CD8-positive, alpha-beta memory T cell (primary cell): Measurements from ENCODE around the gene KIAA0232. TPM values are rescaled to one million over a fixed set of nuclear protein-coding genes. Genes with fewer than 3 reads are reported as not detected.
"Not testable (repeated sequence)": the region's sequence is repeated elsewhere in the genome, so short reads cannot be mapped to it uniquely, and the experiment has no call there.

Source experiments
- CTCF ChIA-PET: fragments of 350-600 bp; sonication (Branson Sonifier 250); formaldehyde crosslinking; loops from one replicate; lab custom pipeline; 2021; ENCODE audit warnings: antibody characterized with exemption; lab: Charles Lee
- POLR2A ChIA-PET: fragments of 350-600 bp; sonication (Branson Sonifier 250); formaldehyde crosslinking; loops from one replicate; lab custom pipeline; 2021; ENCODE audit warnings: antibody characterized with exemption; lab: Charles Lee
- DNase-seq, 5 donors: peaks; one replicate each; pipeline versions ENCODE4 v3.0.0 to v3.0.0-alpha.2; 2020 to 2022; ENCODE audit warnings: mixed read lengths in 1 of 5
- H3K27ac ChIP-seq: one replicate; pipeline ENCODE4 v1.7.0; 2013; ENCODE audit warnings: low read depth, mild to moderate bottlenecking, low read length, moderate library complexity
- H3K27me3 ChIP-seq: 2 replicates; pipeline ENCODE4 v1.7.0; 2013; ENCODE audit warnings: low read length, mild to moderate bottlenecking; ENCODE audit not compliant: insufficient read depth, poor library complexity, severe bottlenecking
- H3K36me3 ChIP-seq: 2 replicates; pipeline ENCODE4 v1.7.0; 2013; ENCODE audit warnings: mild to moderate bottlenecking, low read length, moderate library complexity; ENCODE audit not compliant: insufficient read depth
- H3K4me1 ChIP-seq: 2 replicates; pipeline ENCODE4 v1.7.0; 2013; ENCODE audit warnings: mild to moderate bottlenecking, low read length, moderate library complexity; ENCODE audit not compliant: insufficient read depth
- H3K4me3 ChIP-seq: 2 replicates; pipeline ENCODE4 v1.7.0; 2013; ENCODE audit warnings: mild to moderate bottlenecking, low read length
- H3K9me3 ChIP-seq: 2 replicates; pipeline ENCODE4 v1.7.0; 2013; ENCODE audit warnings: mild to moderate bottlenecking, low read length
- H3K27ac Mint-ChIP-seq, 8 donors: one replicate each; pipeline ENCODE4 v1.8.0; 2020 to 2021; ENCODE audit warnings: mixed read lengths in 8 of 8, mild to moderate bottlenecking in 6 of 8, inconsistent platforms in 3 of 8, moderate library complexity in 3 of 8
- H3K27me3 Mint-ChIP-seq, 2 donors: one replicate each; pipeline ENCODE4 v1.8.0; 2020 to 2021; ENCODE audit warnings: mixed read lengths in 2 of 2, mild to moderate bottlenecking in 1 of 2, moderate library complexity in 1 of 2
- H3K36me3 Mint-ChIP-seq, 3 donors: one replicate each; pipeline ENCODE4 v1.8.0; 2020 to 2021; ENCODE audit warnings: mixed read lengths in 3 of 3, inconsistent platforms in 1 of 3, mild to moderate bottlenecking in 1 of 3
- H3K4me1 Mint-ChIP-seq, 3 donors: one replicate each; pipeline ENCODE4 v1.8.0; 2020 to 2021; ENCODE audit warnings: mixed read lengths in 3 of 3, inconsistent platforms in 1 of 3, mild to moderate bottlenecking in 1 of 3
- H3K4me3 Mint-ChIP-seq, 7 donors: one replicate each; pipeline ENCODE4 v1.8.0; 2020 to 2021; ENCODE audit warnings: mixed read lengths in 7 of 7, mild to moderate bottlenecking in 6 of 7, moderate library complexity in 4 of 7, inconsistent platforms in 2 of 7
- H3K9me3 Mint-ChIP-seq, 5 donors: one replicate each; pipeline ENCODE4 v1.8.0; 2020 to 2022; ENCODE audit warnings: mixed read lengths in 5 of 5, mild to moderate bottlenecking in 3 of 5, moderate library complexity in 2 of 5, inconsistent platforms in 1 of 5
- polyA plus RNA-seq: library from polyadenylated mRNA; unstranded; fragments of 300-500 nt; fragmentation: Illumina TruSeq; gene quantifications from one replicate; pipeline ENCODE4 v1.2.3, GENCODE V29; 2021
- total RNA-seq, 2 experiments: library from RNA; stranded (reverse); gene quantifications; one replicate each; pipeline ENCODE4 v1.2.3, GENCODE V29; 2021

KIAA0232 gene
- total and polyA plus RNA-seq, 3 experiments from 2014 or later: 13.6 to 16.4 (median 16.0) TPM

GRCh38 chr4:6890971-6891370 is 108.4 kb downstream of the KIAA0232 start:
- peaks cover 21 to 52% (median 44%) of the 10 kb centered on the region in 3 donors for H3K4me1 Mint-ChIP-seq
- not testable (repeated sequence) for H3K36me3 Mint-ChIP-seq, H3K27ac ChIP-seq, H3K27me3 ChIP-seq, H3K27me3 Mint-ChIP-seq, DNase-seq, H3K9me3 Mint-ChIP-seq, H3K9me3 ChIP-seq, H3K36me3 ChIP-seq, H3K4me3 ChIP-seq
- ChIA-PET POLR2A (interaction anchor here (0.6 kb wide), 1 partner anchor 160 kb away, joined by 5 read pairs; no protein-coding TSS in a partner anchor), CTCF (interaction anchor here (1.8 kb wide), 1 partner anchor 17 kb away, joined by 6 read pairs; no protein-coding TSS in a partner anchor)
- H3K4me1 ChIP-seq: peaks cover 24% of the 10 kb centered on the region
- H3K27ac Mint-ChIP-seq: peak overlapping the region in 4 of 8 donors; percentile 10 to 82 (median 62)
- peak overlapping the region in 1 of 7 donors; percentile 69 for H3K4me3 Mint-ChIP-seq

- H3K36me3 Mint-ChIP-seq: no peaks in the 10 kb centered on the region
- no peaks in the 10 kb centered on the region for H3K27me3 ChIP-seq
- no peak for DNase-seq
- peak overlapping the region; percentile 41 for H3K4me3 ChIP-seq
- ChIA-PET CTCF (interaction anchor here (1.0 to 1.8 kb wide), 5 partner anchors 12 to 151 kb away, joined by 3 to 6 read pairs (median 3); a partner anchor contains a TSS), POLR2A (interaction anchor here (0.6 to 1.9 kb wide), 2 partner anchors 18 to 161 kb away, joined by 5 to 7 read pairs; partner anchors contain the start of gene TBC1D14)
- H3K9me3 ChIP-seq: no peaks in the 10 kb centered on the region
- peak overlapping the region; percentile 8 to 82 (median 69) for H3K4me3 Mint-ChIP-seq
- no peaks in the 10 kb centered on the region for H3K9me3 Mint-ChIP-seq
- H3K36me3 ChIP-seq: no peaks in the 10 kb centered on the region
- peak overlapping the region; percentile 65 to 95 (median 84) for H3K27ac Mint-ChIP-seq
- peak overlapping the region; percentile 73 for H3K27ac ChIP-seq
- peaks cover 24% of the 10 kb centered on the region for H3K4me1 ChIP-seq
- H3K27me3 Mint-ChIP-seq: no peaks in the 10 kb centered on the region
- H3K4me1 Mint-ChIP-seq: peaks cover 22 to 49% (median 44%) of the 10 kb centered on the region in 3 donors
Observed at GRCh38 chr4:6891436-6892170, 109.1 kb downstream of the KIAA0232 start.

- H3K4me3 ChIP-seq: peak overlapping the region; percentile 41
Observed at GRCh38 chr4:6892190-6892908, 109.8 kb downstream of the KIAA0232 start.

DNA sequence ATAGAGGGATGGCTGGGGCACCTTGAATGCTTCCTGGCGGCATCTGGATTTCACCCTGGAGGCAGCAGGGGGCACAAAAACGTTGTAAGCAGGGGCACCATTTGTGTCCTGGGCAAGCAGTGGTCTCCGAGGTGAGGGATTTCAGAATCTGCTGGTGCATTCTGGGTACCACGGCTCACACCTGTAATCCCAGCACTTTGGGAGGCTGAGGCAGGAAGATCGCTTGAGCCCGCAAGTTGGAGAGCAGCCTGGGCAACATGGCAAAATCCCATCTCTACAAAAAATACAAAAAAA is 110.3 kb downstream of the KIAA0232 start:
- ChIA-PET POLR2A (interaction anchor here (1.9 kb wide), 1 partner anchor 16 kb away, joined by 7 read pairs; the partner anchor contains the start of gene TBC1D14), CTCF (interaction anchor here (1.0 to 1.6 kb wide), 4 partner anchors 16 to 175 kb away, joined by 3 to 4 read pairs (median 4); partner anchors contain the start of gene GRPEL1)
- peak overlapping the region in 2 of 7 donors; percentile 63 to 82 for H3K4me3 Mint-ChIP-seq
- peak overlapping the region; percentile 65 to 95 (median 82) for H3K27ac Mint-ChIP-seq
- H3K4me1 ChIP-seq: peaks cover 24% of the 10 kb centered on the region
- H3K9me3 ChIP-seq: no peaks in the 10 kb centered on the region
- no peaks in the 10 kb centered on the region for H3K36me3 ChIP-seq
- H3K27me3 Mint-ChIP-seq: no peaks in the 10 kb centered on the region
- no peaks in the 10 kb centered on the region for H3K36me3 Mint-ChIP-seq
- no peak for DNase-seq
- no peaks in the 10 kb centered on the region for H3K9me3 Mint-ChIP-seq
- H3K4me1 Mint-ChIP-seq: peaks cover 23 to 45% (median 44%) of the 10 kb centered on the region in 3 donors
- no peak overlapping the region for H3K4me3 ChIP-seq
- H3K27me3 ChIP-seq: no peaks in the 10 kb centered on the region
- peak overlapping the region; percentile 73 for H3K27ac ChIP-seq

More at GRCh38 chr4:6892190-6892908, 109.8 kb downstream of the KIAA0232 start:
- Histone ChIP-seq H3K27me3 (no peaks in the 10 kb centered on the region), H3K27ac (peak overlapping the region; percentile 73), H3K36me3 (no peaks in the 10 kb centered on the region), H3K4me1 (peaks cover 24% of the 10 kb centered on the region), H3K9me3 (no peaks in the 10 kb centered on the region)
- peak overlapping the region; percentile 8 to 82 (median 69) for H3K4me3 Mint-ChIP-seq
- ChIA-PET CTCF (interaction anchor here (1.0 to 1.8 kb wide), 7 partner anchors 11 to 176 kb away, joined by 3 to 6 read pairs (median 3); partner anchors contain the start of gene GRPEL1), POLR2A (interaction anchor here (1.9 kb wide), 1 partner anchor 17 kb away, joined by 7 read pairs; the partner anchor contains the start of gene TBC1D14)
- peak in 3 of 5 donors; percentile 22 to 60 (median 24) for DNase-seq
- H3K9me3 Mint-ChIP-seq: no peaks in the 10 kb centered on the region
- H3K27ac Mint-ChIP-seq: peak overlapping the region; percentile 65 to 95 (median 82)
- H3K4me1 Mint-ChIP-seq: peaks cover 23 to 45% (median 44%) of the 10 kb centered on the region in 3 donors
- no peaks in the 10 kb centered on the region for H3K27me3 Mint-ChIP-seq
- no peaks in the 10 kb centered on the region for H3K36me3 Mint-ChIP-seq

- no peak for DNase-seq
- H3K36me3 ChIP-seq: no peaks in the 10 kb centered on the region
- peaks cover 24% of the 10 kb centered on the region for H3K4me1 ChIP-seq
- Mint-ChIP-seq H3K4me3 (peak overlapping the region in 2 of 7 donors; percentile 42 to 68), H3K27me3 (no peaks in the 10 kb centered on the region), H3K36me3 (no peaks in the 10 kb centered on the region), H3K27ac (peak overlapping the region in 7 of 8 donors; percentile 7 to 95 (median 48)), H3K9me3 (no peaks in the 10 kb centered on the region), H3K4me1 (peaks cover 23 to 46% (median 45%) of the 10 kb centered on the region in 3 donors)
- H3K27me3 ChIP-seq: no peaks in the 10 kb centered on the region
- H3K27ac ChIP-seq: peak overlapping the region; percentile 73
- CTCF ChIA-PET: interaction anchor here (1.0 to 1.6 kb wide), 2 partner anchors 15 to 174 kb away, joined by 3 to 4 read pairs; partner anchors contain the start of gene GRPEL1
- POLR2A ChIA-PET: interaction anchor here (0.7 to 1.6 kb wide), 2 partner anchors 16 to 20 kb away, joined by 5 to 6 read pairs; partner anchors contain the start of gene TBC1D14
- H3K9me3 ChIP-seq: no peaks in the 10 kb centered on the region
- H3K4me3 ChIP-seq: no peak overlapping the region
Observed at GRCh38 chr4:6893449-6894085, 111.0 kb downstream of the KIAA0232 start.

- POLR2A ChIA-PET: interaction anchor here (1.6 kb wide), 1 partner anchor 15 kb away, joined by 5 read pairs; the partner anchor contains the start of gene TBC1D14
- CTCF ChIA-PET: interaction anchor here (1.8 kb wide), 1 partner anchor 15 kb away, joined by 6 read pairs; the partner anchor contains the start of gene TBC1D14
- peaks cover 28% of the 10 kb centered on the region for H3K4me1 ChIP-seq
- no peaks in the 10 kb centered on the region for H3K36me3 ChIP-seq
- H3K4me1 Mint-ChIP-seq: peaks cover 27 to 51% (median 50%) of the 10 kb centered on the region in 3 donors
- no peaks in the 10 kb centered on the region for H3K9me3 Mint-ChIP-seq
- H3K4me3 ChIP-seq: no peak overlapping the region
- no peaks in the 10 kb centered on the region for H3K9me3 ChIP-seq
- no peaks in the 10 kb centered on the region for H3K36me3 Mint-ChIP-seq
- no peak overlapping the region for H3K27ac ChIP-seq
- no peaks in the 10 kb centered on the region for H3K27me3 Mint-ChIP-seq
- DNase-seq: peak in 1 of 5 donors; percentile 1
- no peaks in the 10 kb centered on the region for H3K27me3 ChIP-seq
- peak overlapping the region in 6 of 8 donors; percentile 25 to 95 (median 48) for H3K27ac Mint-ChIP-seq
- H3K4me3 Mint-ChIP-seq: peak overlapping the region in 1 of 7 donors; percentile 42
Observed at GRCh38 chr4:6894086-6894478, 111.6 kb downstream of the KIAA0232 start.
